C4-2B (cell line): ENCODE data around the gene SVOP.

Source experiments
- CTCF ChIP-seq: fragments of 450-650 bp; conservative IDR thresholded peaks from 2 replicates; pipeline ENCODE4 v1.5.1; 2017; ENCODE audit warnings: mild to moderate bottlenecking
- ZFX ChIP-seq: fragments of 450-650 bp; IDR thresholded peaks from 2 replicates; pipeline ENCODE4 v1.6.1; 2017

GRCh38 chr12:108975024-108975593, 45.8 kb downstream of the SVOP start:
- TF ChIP-seq CTCF = no peak
- TF ChIP-seq ZFX = no peak
